ENCODE data around the gene ABLIM3. TPM values are rescaled to one million over a fixed set of nuclear protein-coding genes. Genes with fewer than 3 reads are reported as not detected.

Gene ABLIM3
- total and polyA plus RNA-seq, 9 of the 15 experiments (the other 6 are each of a cell fraction or from before 2014, with no cell fraction given), result 0.03 to 0.38 (median 0.11) TPM

GRCh38 chr5:149177911-149178565 is 36.7 kb downstream of the ABLIM3 start (continued):
- TF ChIP-seq, protein P1, sequence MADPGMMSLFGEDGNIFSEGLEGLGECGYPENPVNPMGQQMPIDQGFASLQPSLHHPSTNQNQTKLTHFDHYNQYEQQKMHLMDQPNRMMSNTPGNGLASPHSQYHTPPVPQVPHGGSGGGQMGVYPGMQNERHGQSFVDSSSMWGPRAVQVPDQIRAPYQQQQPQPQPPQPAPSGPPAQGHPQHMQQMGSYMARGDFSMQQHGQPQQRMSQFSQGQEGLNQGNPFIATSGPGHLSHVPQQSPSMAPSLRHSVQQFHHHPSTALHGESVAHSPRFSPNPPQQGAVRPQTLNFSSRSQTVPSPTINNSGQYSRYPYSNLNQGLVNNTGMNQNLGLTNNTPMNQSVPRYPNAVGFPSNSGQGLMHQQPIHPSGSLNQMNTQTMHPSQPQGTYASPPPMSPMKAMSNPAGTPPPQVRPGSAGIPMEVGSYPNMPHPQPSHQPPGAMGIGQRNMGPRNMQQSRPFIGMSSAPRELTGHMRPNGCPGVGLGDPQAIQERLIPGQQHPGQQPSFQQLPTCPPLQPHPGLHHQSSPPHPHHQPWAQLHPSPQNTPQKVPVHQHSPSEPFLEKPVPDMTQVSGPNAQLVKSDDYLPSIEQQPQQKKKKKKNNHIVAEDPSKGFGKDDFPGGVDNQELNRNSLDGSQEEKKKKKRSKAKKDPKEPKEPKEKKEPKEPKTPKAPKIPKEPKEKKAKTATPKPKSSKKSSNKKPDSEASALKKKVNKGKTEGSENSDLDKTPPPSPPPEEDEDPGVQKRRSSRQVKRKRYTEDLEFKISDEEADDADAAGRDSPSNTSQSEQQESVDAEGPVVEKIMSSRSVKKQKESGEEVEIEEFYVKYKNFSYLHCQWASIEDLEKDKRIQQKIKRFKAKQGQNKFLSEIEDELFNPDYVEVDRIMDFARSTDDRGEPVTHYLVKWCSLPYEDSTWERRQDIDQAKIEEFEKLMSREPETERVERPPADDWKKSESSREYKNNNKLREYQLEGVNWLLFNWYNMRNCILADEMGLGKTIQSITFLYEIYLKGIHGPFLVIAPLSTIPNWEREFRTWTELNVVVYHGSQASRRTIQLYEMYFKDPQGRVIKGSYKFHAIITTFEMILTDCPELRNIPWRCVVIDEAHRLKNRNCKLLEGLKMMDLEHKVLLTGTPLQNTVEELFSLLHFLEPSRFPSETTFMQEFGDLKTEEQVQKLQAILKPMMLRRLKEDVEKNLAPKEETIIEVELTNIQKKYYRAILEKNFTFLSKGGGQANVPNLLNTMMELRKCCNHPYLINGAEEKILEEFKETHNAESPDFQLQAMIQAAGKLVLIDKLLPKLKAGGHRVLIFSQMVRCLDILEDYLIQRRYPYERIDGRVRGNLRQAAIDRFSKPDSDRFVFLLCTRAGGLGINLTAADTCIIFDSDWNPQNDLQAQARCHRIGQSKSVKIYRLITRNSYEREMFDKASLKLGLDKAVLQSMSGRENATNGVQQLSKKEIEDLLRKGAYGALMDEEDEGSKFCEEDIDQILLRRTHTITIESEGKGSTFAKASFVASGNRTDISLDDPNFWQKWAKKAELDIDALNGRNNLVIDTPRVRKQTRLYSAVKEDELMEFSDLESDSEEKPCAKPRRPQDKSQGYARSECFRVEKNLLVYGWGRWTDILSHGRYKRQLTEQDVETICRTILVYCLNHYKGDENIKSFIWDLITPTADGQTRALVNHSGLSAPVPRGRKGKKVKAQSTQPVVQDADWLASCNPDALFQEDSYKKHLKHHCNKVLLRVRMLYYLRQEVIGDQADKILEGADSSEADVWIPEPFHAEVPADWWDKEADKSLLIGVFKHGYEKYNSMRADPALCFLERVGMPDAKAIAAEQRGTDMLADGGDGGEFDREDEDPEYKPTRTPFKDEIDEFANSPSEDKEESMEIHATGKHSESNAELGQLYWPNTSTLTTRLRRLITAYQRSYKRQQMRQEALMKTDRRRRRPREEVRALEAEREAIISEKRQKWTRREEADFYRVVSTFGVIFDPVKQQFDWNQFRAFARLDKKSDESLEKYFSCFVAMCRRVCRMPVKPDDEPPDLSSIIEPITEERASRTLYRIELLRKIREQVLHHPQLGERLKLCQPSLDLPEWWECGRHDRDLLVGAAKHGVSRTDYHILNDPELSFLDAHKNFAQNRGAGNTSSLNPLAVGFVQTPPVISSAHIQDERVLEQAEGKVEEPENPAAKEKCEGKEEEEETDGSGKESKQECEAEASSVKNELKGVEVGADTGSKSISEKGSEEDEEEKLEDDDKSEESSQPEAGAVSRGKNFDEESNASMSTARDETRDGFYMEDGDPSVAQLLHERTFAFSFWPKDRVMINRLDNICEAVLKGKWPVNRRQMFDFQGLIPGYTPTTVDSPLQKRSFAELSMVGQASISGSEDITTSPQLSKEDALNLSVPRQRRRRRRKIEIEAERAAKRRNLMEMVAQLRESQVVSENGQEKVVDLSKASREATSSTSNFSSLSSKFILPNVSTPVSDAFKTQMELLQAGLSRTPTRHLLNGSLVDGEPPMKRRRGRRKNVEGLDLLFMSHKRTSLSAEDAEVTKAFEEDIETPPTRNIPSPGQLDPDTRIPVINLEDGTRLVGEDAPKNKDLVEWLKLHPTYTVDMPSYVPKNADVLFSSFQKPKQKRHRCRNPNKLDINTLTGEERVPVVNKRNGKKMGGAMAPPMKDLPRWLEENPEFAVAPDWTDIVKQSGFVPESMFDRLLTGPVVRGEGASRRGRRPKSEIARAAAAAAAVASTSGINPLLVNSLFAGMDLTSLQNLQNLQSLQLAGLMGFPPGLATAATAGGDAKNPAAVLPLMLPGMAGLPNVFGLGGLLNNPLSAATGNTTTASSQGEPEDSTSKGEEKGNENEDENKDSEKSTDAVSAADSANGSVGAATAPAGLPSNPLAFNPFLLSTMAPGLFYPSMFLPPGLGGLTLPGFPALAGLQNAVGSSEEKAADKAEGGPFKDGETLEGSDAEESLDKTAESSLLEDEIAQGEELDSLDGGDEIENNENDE (IDR thresholded peaks at IDR 0.05; ENCODE audit: low read depth, low read length), result no peak
- no peak for TF ChIP-seq ZBTB7A (IDR thresholded peaks at IDR 0.05; ENCODE audit: borderline replicate concordance, control insufficient read depth, low read depth, low read length)
- TF ChIP-seq, protein P2, sequence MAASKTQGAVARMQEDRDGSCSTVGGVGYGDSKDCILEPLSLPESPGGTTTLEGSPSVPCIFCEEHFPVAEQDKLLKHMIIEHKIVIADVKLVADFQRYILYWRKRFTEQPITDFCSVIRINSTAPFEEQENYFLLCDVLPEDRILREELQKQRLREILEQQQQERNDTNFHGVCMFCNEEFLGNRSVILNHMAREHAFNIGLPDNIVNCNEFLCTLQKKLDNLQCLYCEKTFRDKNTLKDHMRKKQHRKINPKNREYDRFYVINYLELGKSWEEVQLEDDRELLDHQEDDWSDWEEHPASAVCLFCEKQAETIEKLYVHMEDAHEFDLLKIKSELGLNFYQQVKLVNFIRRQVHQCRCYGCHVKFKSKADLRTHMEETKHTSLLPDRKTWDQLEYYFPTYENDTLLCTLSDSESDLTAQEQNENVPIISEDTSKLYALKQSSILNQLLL (CRISPR knock-in tag; IDR thresholded peaks at IDR 0.05; ENCODE audit: borderline replicate concordance), result no peak
- TF ChIP-seq BDP1 (IDR thresholded peaks at IDR 0.05; ENCODE audit: insufficient read depth, insufficient read length), result no peak
- TF ChIP-seq, protein P3, sequence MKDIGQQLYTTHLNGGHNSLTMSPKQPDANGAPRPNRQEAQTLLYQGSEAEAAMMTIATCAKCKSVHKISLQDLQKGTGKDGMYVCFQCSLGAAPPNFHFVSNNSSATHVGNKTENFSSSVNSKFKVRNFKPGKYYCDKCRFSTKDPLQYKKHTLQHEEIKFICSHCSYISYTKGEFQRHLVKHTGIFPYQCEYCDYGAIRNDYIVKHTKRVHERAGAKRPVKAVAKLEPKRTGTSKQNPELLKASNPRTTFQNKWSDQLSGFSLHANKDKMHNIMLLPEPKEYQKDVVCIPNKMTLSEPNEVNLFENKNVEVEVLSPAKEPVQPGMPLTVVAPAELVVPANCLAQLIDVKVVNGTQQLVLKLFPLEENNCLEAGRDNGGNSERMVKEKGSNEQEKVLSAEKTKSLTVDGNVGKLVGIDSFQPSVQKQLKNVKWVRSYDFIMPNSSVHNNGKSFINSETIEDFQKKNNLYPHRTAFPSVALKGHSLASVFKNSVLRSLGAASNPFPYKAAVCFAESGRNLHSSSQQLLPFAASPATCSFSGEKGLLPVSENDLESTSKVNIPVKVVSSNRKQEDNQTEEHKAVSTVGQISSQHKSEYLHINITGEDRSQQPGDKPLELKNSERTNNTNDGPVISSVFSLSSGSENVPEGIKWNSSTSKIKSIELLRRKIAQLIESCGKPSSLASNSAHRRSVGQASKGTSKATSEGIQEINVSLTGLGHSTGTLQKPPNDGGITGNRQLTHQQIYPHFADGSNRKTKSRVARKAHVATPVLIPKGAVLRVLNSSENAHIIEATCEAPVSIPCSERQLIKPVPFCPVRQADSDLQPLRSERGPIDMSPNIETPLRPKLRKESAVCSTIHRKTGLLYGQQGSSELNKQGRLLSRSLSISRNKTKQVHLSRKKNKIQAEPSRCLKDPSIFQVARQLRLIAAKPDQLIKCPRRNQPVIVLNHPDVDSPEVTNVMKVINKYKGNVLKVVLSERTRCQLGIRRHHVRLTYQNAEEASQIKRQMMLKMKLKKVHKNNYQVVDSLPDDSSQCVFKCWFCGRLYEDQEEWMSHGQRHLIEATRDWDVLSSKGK (CRISPR knock-in tag; IDR thresholded peaks at IDR 0.05), result no peak
- no peak for TF ChIP-seq ZNF561 (CRISPR knock-in tag; conservative IDR thresholded peaks at IDR 0.05)
- no peak for TF ChIP-seq UBTF (IDR thresholded peaks at IDR 0.05; ENCODE audit: borderline replicate concordance in 1 of 2, low read depth in 2 of 2, low read length in 2 of 2)

All from K562 (cell line).